ENCODE data around the gene DICER1. TPM values are rescaled to one million over a fixed set of nuclear protein-coding genes. Genes with fewer than 3 reads are reported as not detected.

DICER1 gene
- polyA plus RNA-seq, 3 donors: 26.5 to 38.4 (median 34.7) TPM

DNA sequence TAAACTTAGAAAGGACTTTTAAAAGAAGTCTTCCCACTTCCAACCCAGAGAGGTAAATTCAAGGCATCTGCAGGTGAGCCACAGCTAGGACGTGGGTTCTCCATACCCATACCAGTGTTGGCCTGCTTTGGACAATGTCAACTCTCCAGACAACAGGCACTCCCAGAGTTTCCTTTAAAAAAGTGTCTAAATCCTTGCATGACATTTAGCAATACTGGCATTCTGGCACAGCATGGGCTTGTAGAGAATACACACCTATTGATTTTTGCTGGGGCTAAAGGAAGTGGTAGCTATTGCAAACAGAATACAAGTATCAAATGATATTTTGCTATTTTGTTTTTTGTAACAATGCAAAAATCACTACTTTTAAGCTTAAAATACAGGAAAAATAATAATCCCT lies 25.8 kb upstream of the DICER1 start:
- Histone ChIP-seq H3K27ac (ENCODE audit: low read depth in 1 of 2, low read length in 2 of 2) (peak overlapping the region; percentile 13 to 96), H3K27me3 (ENCODE audit: control insufficient read depth in 2 of 2, insufficient read depth in 2 of 2, low read length in 2 of 2) (no peaks in the 10 kb centered on the region), H3K36me3 (replicated peaks in 1 of 2; ENCODE audit: control insufficient read depth in 1 of 2, insufficient read depth in 2 of 2, low read length in 2 of 2) (no peaks in the 10 kb centered on the region), H3K9me3 (replicated peaks in 1 of 2; ENCODE audit: control insufficient read depth in 1 of 2, insufficient read depth in 1 of 2, low read length in 2 of 2) (peaks cover 0 to 5% of the 10 kb centered on the region in 2 donors), H2AFZ (ENCODE audit: insufficient read depth, low read depth, low read length, poor library complexity, severe bottlenecking) (peak overlapping the region; percentile 55), H3K79me2 (ENCODE audit: insufficient read depth, low read length) (peaks cover 15% of the 10 kb centered on the region), H4K20me1 (ENCODE audit: insufficient read depth, low read length) (no peaks in the 10 kb centered on the region), H3K9ac (ENCODE audit: insufficient read depth, low read length, poor library complexity, severe bottlenecking) (no peak overlapping the region), H3K4me3 (replicated peaks in 1 of 3; ENCODE audit: low read depth in 2 of 3, low read length in 3 of 3) (peak overlapping the region in 1 of 3 experiments; percentile 46), H3K4me2 (replicated peaks; ENCODE audit: extremely low read depth, low read length, poor library complexity, severe bottlenecking) (peak overlapping the region; percentile 51), H3K4me1 (ENCODE audit: control insufficient read depth in 1 of 2, insufficient read depth in 2 of 2, low read length in 2 of 2) (peaks cover 54 to 57% of the 10 kb centered on the region in 2 donors)
- Mint-ChIP-seq H3K9me3 (peaks cover 0 to 7% (median 1%) of the 10 kb centered on the region in 7 donors), H3K27ac (peak overlapping the region in 5 of 7 donors; percentile 56 to 99 (median 68)), H3K36me3 (peaks cover 20 to 22% of the 10 kb centered on the region in 2 donors), H3K4me3 (no peak overlapping the region), H3K27me3 (ENCODE audit: low read depth in 3 of 3) (peaks cover 0 to 2% (median 1%) of the 10 kb centered on the region in 3 donors), H3K4me1 (peaks cover 55% of the 10 kb centered on the region)
- WGBS (ENCODE audit: insufficient coverage): 100% methylated on average over 1 of the region's 1 CpG
- TF ChIP-seq, protein P1, sequence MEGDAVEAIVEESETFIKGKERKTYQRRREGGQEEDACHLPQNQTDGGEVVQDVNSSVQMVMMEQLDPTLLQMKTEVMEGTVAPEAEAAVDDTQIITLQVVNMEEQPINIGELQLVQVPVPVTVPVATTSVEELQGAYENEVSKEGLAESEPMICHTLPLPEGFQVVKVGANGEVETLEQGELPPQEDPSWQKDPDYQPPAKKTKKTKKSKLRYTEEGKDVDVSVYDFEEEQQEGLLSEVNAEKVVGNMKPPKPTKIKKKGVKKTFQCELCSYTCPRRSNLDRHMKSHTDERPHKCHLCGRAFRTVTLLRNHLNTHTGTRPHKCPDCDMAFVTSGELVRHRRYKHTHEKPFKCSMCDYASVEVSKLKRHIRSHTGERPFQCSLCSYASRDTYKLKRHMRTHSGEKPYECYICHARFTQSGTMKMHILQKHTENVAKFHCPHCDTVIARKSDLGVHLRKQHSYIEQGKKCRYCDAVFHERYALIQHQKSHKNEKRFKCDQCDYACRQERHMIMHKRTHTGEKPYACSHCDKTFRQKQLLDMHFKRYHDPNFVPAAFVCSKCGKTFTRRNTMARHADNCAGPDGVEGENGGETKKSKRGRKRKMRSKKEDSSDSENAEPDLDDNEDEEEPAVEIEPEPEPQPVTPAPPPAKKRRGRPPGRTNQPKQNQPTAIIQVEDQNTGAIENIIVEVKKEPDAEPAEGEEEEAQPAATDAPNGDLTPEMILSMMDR (IDR thresholded peaks at IDR 0.05): no peak
- intact Hi-C loops (cut with micrococcal nuclease): loop anchor here in 1 of 2 donors (10.0 kb wide), 1 partner anchor 142 kb away; no protein-coding TSS in a partner anchor
- no peak for DNase-seq

DNA sequence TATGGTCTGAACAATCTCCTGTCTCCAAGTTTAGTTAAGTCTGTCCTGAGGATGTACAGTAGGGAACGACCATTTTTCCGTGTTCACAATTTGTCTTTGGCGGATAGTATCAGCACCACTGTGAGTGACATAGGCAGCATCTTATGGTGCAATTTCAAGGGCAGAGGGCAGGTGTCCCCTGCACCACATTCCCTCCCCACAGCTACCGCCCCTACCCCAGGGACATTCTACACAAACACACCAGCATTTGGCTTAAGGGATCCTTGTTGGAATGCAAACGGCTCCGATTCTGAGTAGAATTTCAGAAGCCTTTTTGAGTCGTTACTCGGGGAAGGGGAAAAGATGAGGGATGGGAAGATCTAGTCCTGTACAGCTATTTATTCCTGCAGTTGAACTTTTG lies 25.1 kb upstream of the DICER1 start:
- Mint-ChIP-seq H3K4me1 (peaks cover 51% of the 10 kb centered on the region), H3K27ac (no peak overlapping the region), H3K4me3 (no peak overlapping the region), H3K27me3 (ENCODE audit: low read depth in 3 of 3) (peaks cover 0 to 2% (median 1%) of the 10 kb centered on the region in 3 donors), H3K36me3 (peaks cover 13 to 16% of the 10 kb centered on the region in 2 donors), H3K9me3 (peaks cover 0 to 3% (median 0%) of the 10 kb centered on the region in 7 donors)
- H3K79me2 ChIP-seq (ENCODE audit: insufficient read depth, low read length): peaks cover 15% of the 10 kb centered on the region
- 100% methylated on average over 1 of the region's 8 CpGs for WGBS (ENCODE audit: insufficient coverage)
- no peaks in the 10 kb centered on the region for H4K20me1 ChIP-seq (ENCODE audit: insufficient read depth, low read length)
- no peak overlapping the region for H3K9ac ChIP-seq (ENCODE audit: insufficient read depth, low read length, poor library complexity, severe bottlenecking)
- no peak for DNase-seq
- H3K4me3 ChIP-seq (replicated peaks in 1 of 3; ENCODE audit: low read depth in 2 of 3, low read length in 3 of 3): no peak overlapping the region
- H3K4me1 ChIP-seq (ENCODE audit: control insufficient read depth in 1 of 2, insufficient read depth in 2 of 2, low read length in 2 of 2): peaks cover 48 to 50% of the 10 kb centered on the region in 2 donors
- H3K9me3 ChIP-seq (replicated peaks in 1 of 2; ENCODE audit: control insufficient read depth in 1 of 2, insufficient read depth in 1 of 2, low read length in 2 of 2): no peaks in the 10 kb centered on the region
- no peak overlapping the region for H2AFZ ChIP-seq (ENCODE audit: insufficient read depth, low read depth, low read length, poor library complexity, severe bottlenecking)
- no peaks in the 10 kb centered on the region for H3K36me3 ChIP-seq (replicated peaks in 1 of 2; ENCODE audit: control insufficient read depth in 1 of 2, insufficient read depth in 2 of 2, low read length in 2 of 2)
- H3K27me3 ChIP-seq (ENCODE audit: control insufficient read depth in 2 of 2, insufficient read depth in 2 of 2, low read length in 2 of 2): no peaks in the 10 kb centered on the region
- intact Hi-C loops (cut with micrococcal nuclease): loop anchor here in 1 of 2 donors (10.0 kb wide), 1 partner anchor 142 kb away; no protein-coding TSS in a partner anchor
- no peak overlapping the region for H3K4me2 ChIP-seq (replicated peaks; ENCODE audit: extremely low read depth, low read length, poor library complexity, severe bottlenecking)
- peak overlapping the region in 1 of 2 donors; percentile 96 for H3K27ac ChIP-seq (ENCODE audit: low read depth in 1 of 2, low read length in 2 of 2)
- TF ChIP-seq, protein P1 (IDR thresholded peaks at IDR 0.05): no peak

Measured in CD14-positive monocyte (primary cell).